ENCODE data around the gene ISG20L2. TPM values are rescaled to one million over a fixed set of nuclear protein-coding genes. Genes with fewer than 3 reads are reported as not detected.

The ISG20L2 gene
- total RNA-seq, 4 donors from 2014 or later: 13.6 to 34.9 (median 18.2) TPM

DNA sequence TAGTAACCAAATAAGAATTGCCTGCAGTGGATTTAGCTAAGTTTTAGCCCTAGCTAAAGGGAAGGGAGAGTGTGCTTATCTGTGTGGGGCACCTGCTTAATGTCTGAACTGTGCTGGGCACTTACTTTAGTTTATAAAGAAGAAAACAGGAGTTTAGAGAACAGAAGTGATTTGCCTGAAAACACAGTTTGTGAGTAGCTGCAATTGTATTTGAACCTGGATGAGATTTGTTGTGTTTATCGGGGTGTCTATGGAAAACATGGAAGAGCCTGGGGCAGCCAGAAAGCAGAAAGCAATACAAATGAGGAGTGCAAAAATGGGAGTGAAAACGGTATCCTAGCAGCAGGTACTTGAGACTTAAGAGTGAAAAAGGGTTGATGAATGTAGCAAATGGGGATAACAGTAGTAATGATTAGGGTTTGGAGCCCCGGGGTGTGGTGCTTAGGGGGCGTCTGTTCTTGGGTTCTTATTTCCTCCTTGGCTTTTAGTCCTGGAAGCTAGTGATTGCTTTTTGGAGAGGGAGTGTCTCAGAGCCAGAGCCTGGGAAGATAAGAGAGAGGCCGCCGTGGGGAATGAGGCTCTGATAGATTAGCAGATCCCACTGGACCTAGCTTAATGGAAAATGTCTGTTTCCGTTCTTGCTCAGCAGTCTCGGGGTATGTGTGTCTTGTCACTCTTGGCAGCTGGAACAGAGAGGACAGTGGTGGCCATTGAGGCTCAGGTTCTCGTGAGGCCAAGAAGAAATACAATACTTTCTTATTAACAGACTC, 44.3 kb upstream of the ISG20L2 start:
- WGBS, 2 donors: 58 to 60% methylated on average over 9 of the region's 9 CpGs
- Histone ChIP-seq H3K4me1 (peaks cover 28 to 47% of the 10 kb centered on the region in 2 donors), H3K27ac (peak overlapping the region in 2 of 3 donors; percentile 13 to 38), H3K4me3 (replicated peaks in 1 of 3) (no peak overlapping the region), H3K27me3 (no peaks in the 10 kb centered on the region), H3K36me3 (no peaks in the 10 kb centered on the region), H3K9me3 (no peaks in the 10 kb centered on the region)
- intact Hi-C loops (cut with DNase I): no loop called here
- TF ChIP-seq CTCF (IDR thresholded peaks at IDR 0.05) (no peak), POLR2A (IDR thresholded peaks at IDR 0.05) (no peak)
- DNase-seq: no peak

- WGBS, 2 donors: 87% methylated on average over 3 of the region's 3 CpGs
- intact Hi-C loops (cut with DNase I): no loop called here
These were observed 43.7 kb upstream of the ISG20L2 start for GRCh38 chr1:156772222-156772621.

GRCh38 chr1:156768610-156769295, 40.2 kb upstream of the ISG20L2 start:
- no peaks in the 10 kb centered on the region for H3K9me3 ChIP-seq
- no peak for TF ChIP-seq CTCF (IDR thresholded peaks at IDR 0.05)
- H3K4me1 ChIP-seq: peaks cover 31 to 38% of the 10 kb centered on the region in 2 donors
- 23 to 25% methylated on average over 8 of the region's 8 CpGs for WGBS, 2 donors
- peak overlapping the region in 2 of 3 donors; percentile 0 to 93 for H3K27ac ChIP-seq
- peak overlapping the region; percentile 93 to 96 (median 95) for H3K4me3 ChIP-seq (replicated peaks in 1 of 3)
- H3K36me3 ChIP-seq: no peaks in the 10 kb centered on the region
- H3K27me3 ChIP-seq: no peaks in the 10 kb centered on the region
- intact Hi-C loops (cut with DNase I): no loop called here
- DNase-seq: no peak

More at GRCh38 chr1:156772222-156772621, 43.7 kb upstream of the ISG20L2 start:
- Histone ChIP-seq H3K27me3 (no peaks in the 10 kb centered on the region), H3K9me3 (no peaks in the 10 kb centered on the region), H3K27ac (no peak overlapping the region), H3K36me3 (no peaks in the 10 kb centered on the region), H3K4me1 (peaks cover 28 to 45% of the 10 kb centered on the region in 2 donors), H3K4me3 (replicated peaks in 1 of 3) (no peak overlapping the region)
- TF ChIP-seq CTCF (IDR thresholded peaks at IDR 0.05) (no peak), POLR2A (IDR thresholded peaks at IDR 0.05) (no peak)
- DNase-seq: no peak

- WGBS, 2 donors: 2 to 3% methylated on average over 18 to 21 of the region's 31 CpGs
- intact Hi-C loops (cut with DNase I): no loop called here
- H3K36me3 ChIP-seq: no peaks in the 10 kb centered on the region
- peak; percentile 21 to 25 for DNase-seq
- H3K4me1 ChIP-seq: peaks cover 29 to 31% of the 10 kb centered on the region in 2 donors
- no peak for TF ChIP-seq POLR2A (IDR thresholded peaks at IDR 0.05)
- no peak for TF ChIP-seq CTCF (IDR thresholded peaks at IDR 0.05)
- no peaks in the 10 kb centered on the region for H3K9me3 ChIP-seq
- no peaks in the 10 kb centered on the region for H3K27me3 ChIP-seq
- H3K4me3 ChIP-seq (replicated peaks in 1 of 3): peak overlapping the region; percentile 93 to 96 (median 95)
- peak overlapping the region; percentile 87 to 96 (median 93) for H3K27ac ChIP-seq
These were observed 39.5 kb upstream of the ISG20L2 start for GRCh38 chr1:156767879-156768604.
